Measurements from ENCODE around the gene FLACC1. TPM values are rescaled to one million over a fixed set of nuclear protein-coding genes. Genes with fewer than 3 reads are reported as not detected.

The FLACC1 gene
- total RNA-seq, 1 experiment from 2014 or later = 0.17 TPM

DNA sequence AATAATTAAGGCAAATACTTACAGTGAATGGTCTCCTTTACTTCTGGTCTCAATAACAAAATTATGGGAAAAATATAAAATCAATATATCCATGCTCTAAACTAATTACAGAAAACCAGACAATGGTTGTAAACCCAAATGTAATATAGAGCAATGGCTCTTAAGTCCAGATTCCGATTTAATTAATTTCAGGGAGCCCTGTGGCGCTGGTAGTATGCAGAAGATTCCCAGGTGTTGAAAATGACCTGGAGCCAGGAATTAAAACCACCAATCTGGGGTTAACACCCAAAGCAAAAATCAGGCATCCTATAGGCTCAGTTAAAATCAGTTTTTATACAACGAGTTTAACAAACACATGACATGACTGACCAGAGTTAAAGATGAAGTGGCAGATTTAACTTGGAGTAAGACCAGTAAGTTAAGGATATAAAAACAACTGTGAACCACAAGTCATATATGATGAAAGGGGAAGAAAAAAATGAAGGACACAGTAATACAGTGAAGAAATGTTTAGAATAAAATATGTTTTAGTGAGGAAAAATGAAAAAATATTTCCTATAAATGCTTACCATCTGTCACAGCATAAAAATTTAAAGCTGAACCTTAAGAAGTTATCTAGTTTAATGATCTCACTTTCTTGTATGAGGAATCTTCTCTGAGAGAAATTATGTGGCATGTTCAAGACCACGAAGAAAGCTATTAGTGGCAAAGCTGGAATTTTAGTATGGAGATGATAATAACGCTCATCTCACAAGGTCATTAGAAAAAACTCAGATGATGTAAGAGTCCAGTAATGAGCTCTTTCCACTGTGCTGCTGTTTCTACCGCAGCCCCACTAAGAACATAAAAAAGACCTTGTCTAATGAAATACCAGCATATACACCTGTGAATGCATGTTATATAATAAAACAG is 45.8 kb upstream of the FLACC1 start:
- POLR2A ChIA-PET = no interaction called here
- no peaks in the 10 kb centered on the region for H3K9me3 Mint-ChIP-seq
- H3K27me3 Mint-ChIP-seq (ENCODE audit: low read depth) = no peaks in the 10 kb centered on the region
- H3K4me1 Mint-ChIP-seq = no peaks in the 10 kb centered on the region
- no peak for ATAC-seq
- peak overlapping the region; percentile 43; the same call in 1 of the 2 replicates for H3K27ac Mint-ChIP-seq
- CTCF ChIA-PET = no interaction called here
- no peak overlapping the region for H3K4me3 Mint-ChIP-seq
- TF ChIP-seq ZBTB21 (CRISPR knock-in tag; IDR thresholded peaks at IDR 0.05; ENCODE audit: borderline replicate concordance) (no peak), CBFB (CRISPR knock-in tag; IDR thresholded peaks at IDR 0.05; ENCODE audit: low read depth) (no peak), GTF2I (CRISPR knock-in tag; conservative IDR thresholded peaks at IDR 0.05) (no peak), CREM (CRISPR knock-in tag; IDR thresholded peaks at IDR 0.05) (no peak), TEAD1 (CRISPR knock-in tag; IDR thresholded peaks at IDR 0.05) (no peak), HMGA2 (CRISPR knock-in tag; IDR thresholded peaks at IDR 0.05) (no peak), ZNF671 (CRISPR knock-in tag; IDR thresholded peaks at IDR 0.05) (no peak), ZNF512 (CRISPR knock-in tag; IDR thresholded peaks at IDR 0.05; ENCODE audit: borderline replicate concordance) (no peak), TP53 (CRISPR knock-in tag; IDR thresholded peaks at IDR 0.05) (no peak), IRF2 (CRISPR knock-in tag; IDR thresholded peaks at IDR 0.05; ENCODE audit: borderline replicate concordance, low read depth) (no peak), KAT7 (CRISPR knock-in tag; IDR thresholded peaks at IDR 0.05; ENCODE audit: borderline replicate concordance) (no peak), ZNF281 (CRISPR knock-in tag; IDR thresholded peaks at IDR 0.05) (no peak)
- TF ChIP-seq, protein P1, sequence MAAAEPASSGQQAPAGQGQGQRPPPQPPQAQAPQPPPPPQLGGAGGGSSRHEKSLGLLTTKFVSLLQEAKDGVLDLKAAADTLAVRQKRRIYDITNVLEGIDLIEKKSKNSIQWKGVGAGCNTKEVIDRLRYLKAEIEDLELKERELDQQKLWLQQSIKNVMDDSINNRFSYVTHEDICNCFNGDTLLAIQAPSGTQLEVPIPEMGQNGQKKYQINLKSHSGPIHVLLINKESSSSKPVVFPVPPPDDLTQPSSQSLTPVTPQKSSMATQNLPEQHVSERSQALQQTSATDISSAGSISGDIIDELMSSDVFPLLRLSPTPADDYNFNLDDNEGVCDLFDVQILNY (CRISPR knock-in tag; IDR thresholded peaks at IDR 0.05) = no peak
- no peak for DNase-seq (ENCODE audit: low spot score)
- H3K36me3 Mint-ChIP-seq = peaks cover 2% of the 10 kb centered on the region; the same call in 1 of the 2 replicates

DNA sequence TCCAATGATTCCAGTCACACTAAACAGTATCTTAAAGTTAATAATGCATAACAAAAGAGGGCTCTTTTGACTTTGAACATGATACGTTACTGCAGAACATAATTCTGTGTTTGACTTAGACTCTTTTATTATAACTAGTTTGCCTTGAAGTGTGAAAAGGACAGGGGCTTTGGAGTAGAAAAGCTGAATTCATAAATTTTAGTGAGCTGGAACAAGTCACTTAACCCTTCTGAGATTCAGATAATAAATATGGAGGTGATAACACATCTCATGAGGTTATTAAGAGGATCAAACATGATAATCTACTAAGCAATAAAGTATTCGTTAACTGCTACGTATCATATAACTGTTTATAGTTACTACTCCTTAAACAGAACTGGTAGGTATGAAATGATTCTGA is 44.7 kb upstream of the FLACC1 start:
- no peaks in the 10 kb centered on the region for H3K9me3 Mint-ChIP-seq
- TF ChIP-seq ZNF317 (CRISPR knock-in tag; IDR thresholded peaks at IDR 0.05; ENCODE audit: borderline replicate concordance, low read depth) (no peak), AR (CRISPR knock-in tag; IDR thresholded peaks at IDR 0.05) (no peak), FOXP1 (CRISPR knock-in tag; IDR thresholded peaks at IDR 0.05; ENCODE audit: borderline replicate concordance) (no peak), TEAD4 (CRISPR knock-in tag; IDR thresholded peaks at IDR 0.05) (no peak), FOXJ3 (CRISPR knock-in tag; IDR thresholded peaks at IDR 0.05; ENCODE audit: borderline replicate concordance) (no peak), CREM (CRISPR knock-in tag; IDR thresholded peaks at IDR 0.05) (no peak), GABPB1 (CRISPR knock-in tag; IDR thresholded peaks at IDR 0.05) (no peak), CDX4 (CRISPR knock-in tag; IDR thresholded peaks at IDR 0.05; ENCODE audit: borderline replicate concordance) (no peak), OVOL2 (CRISPR knock-in tag; IDR thresholded peaks at IDR 0.05; ENCODE audit: borderline replicate concordance) (no peak), NFYB (CRISPR knock-in tag; conservative IDR thresholded peaks at IDR 0.05; ENCODE audit: low read depth) (no peak), TP53 (CRISPR knock-in tag; IDR thresholded peaks at IDR 0.05) (no peak), IRF1 (CRISPR knock-in tag; IDR thresholded peaks at IDR 0.05) (no peak)
- TF ChIP-seq, protein P1 (CRISPR knock-in tag; IDR thresholded peaks at IDR 0.05) = no peak

More for the DNA sequence above, 44.7 kb upstream of the FLACC1 start:
- Mint-ChIP-seq H3K36me3 (peaks cover 6% of the 10 kb centered on the region; the same call in 1 of the 2 replicates), H3K4me3 (no peak overlapping the region), H3K27ac (no peak overlapping the region), H3K27me3 (ENCODE audit: low read depth) (no peaks in the 10 kb centered on the region), H3K4me1 (no peaks in the 10 kb centered on the region)
- POLR2A ChIA-PET = interaction anchor here (0.6 kb wide), 1 partner anchor 47 kb away, joined by 3 read pairs; no protein-coding TSS in a partner anchor
- CTCF ChIA-PET = no interaction called here
- ATAC-seq (no peak), DNase-seq (ENCODE audit: low spot score) (no peak)
